ENCODE measurements around the gene EPHA3.

EPHA3 gene

GRCh38 chr3:89411201-89411600, 303.8 kb downstream of the EPHA3 start:
- FAIRE-seq, result no peak

DNA sequence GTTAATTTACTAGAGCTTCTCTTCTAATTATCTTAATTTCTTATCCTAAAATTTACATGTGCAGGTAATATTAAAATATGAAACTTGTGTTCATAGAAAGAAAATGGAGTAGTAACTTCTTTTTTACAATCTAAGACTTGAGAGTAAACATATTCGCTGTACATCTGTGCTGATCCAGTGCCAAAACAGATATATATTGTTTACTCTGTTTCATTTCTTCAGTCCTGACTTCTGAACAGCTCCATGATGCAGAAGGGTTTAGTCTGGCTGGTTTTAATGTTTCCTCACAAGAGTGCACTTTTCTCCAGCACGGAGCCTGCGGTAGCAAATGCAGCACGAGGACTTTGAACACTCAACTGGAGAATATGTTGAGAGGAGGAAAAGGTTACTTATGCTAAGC, 306.8 kb downstream of the EPHA3 start:
- no peak for DNase-seq (ENCODE audit: extremely low spot score, insufficient read length, low read depth)
- no peak for FAIRE-seq

More at GRCh38 chr3:89411201-89411600, 303.8 kb downstream of the EPHA3 start:
- DNase-seq (ENCODE audit: extremely low spot score, insufficient read length, low read depth), result no peak

DNA sequence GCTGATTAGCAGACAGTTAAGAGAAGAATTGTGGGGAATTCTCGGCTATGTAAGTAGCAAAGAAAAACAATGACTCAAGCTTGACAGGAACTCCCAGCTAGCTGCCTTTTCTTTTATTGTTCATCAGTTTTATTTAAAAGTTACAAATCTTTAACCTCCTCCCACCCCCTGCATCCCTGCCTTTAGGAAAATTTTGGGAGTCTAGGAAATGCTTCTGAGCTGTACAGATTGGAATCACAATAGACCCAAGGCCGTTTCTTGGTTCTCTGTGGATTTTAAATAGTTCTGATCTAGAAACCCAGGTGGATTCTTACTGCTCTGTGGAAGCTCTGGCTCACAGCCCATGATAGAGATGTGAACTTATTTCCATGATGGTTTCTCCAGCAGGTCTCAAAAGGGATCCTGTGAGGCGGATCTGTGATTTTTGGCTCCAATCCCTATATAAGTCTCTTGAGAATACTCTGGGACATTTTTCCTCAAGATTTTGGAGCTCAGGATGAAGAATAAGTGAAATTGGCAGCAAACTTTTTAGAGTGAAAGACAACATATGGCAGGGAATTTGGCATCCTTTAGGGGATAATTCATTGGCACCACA, 312.3 kb downstream of the EPHA3 start:
- FAIRE-seq (no peak), DNase-seq (ENCODE audit: extremely low spot score, insufficient read length, low read depth) (no peak)

- no peak for FAIRE-seq
Measured at GRCh38 chr3:89426060-89426459, 318.6 kb downstream of the EPHA3 start.

GRCh38 chr3:89434621-89435380, 327.4 kb downstream of the EPHA3 start:
- DNase-seq (ENCODE audit: extremely low spot score, insufficient read length, low read depth) (no peak), FAIRE-seq (no peak)

More at GRCh38 chr3:89426060-89426459, 318.6 kb downstream of the EPHA3 start:
- DNase-seq (ENCODE audit: extremely low spot score, insufficient read length, low read depth), result no peak

- FAIRE-seq, result no peak
Measured at GRCh38 chr3:89436846-89437245, 329.4 kb downstream of the EPHA3 start.

DNA sequence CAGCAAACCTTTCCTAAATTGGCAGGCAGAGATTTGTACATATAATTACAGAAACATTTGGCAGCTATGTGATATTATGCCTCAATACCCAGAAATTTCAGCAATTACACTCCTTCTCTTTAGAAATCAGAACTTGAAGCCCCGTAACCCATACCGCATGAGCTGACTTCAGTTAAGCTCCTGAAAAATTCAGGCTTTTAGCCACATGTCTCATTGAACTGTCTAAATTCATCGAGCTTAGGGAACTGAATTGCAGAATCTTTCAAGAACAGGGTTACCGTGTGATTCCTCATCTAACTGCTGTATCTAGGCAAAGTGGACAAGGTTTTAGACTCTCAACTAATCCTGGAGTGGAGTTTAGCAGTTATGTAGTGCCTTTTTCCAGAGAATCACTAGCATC, 333.0 kb downstream of the EPHA3 start:
- DNase-seq (ENCODE audit: extremely low spot score, insufficient read length, low read depth) (no peak), FAIRE-seq (no peak)

More at GRCh38 chr3:89436846-89437245, 329.4 kb downstream of the EPHA3 start:
- DNase-seq (ENCODE audit: extremely low spot score, insufficient read length, low read depth), result no peak

DNA sequence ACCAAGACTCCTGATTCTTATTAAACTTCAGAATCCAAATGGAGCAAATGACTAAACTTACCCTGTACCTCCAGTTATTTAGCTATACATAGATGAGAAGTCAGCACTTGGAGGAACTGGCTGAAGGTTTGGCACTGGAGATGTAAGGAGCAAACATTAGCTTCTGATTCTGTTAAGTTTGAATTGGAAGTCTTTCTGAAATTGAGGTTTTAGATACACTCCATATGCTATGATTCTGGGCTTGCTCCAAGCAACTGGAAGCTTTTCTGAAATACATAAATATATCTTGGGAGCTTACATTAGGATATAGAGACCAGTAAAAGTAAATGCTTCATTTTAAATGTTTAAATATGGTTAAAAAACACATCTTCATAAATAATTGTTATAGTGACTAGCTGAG, 333.7 kb downstream of the EPHA3 start:
- FAIRE-seq, result no peak
- no peak for DNase-seq (ENCODE audit: extremely low spot score, insufficient read length, low read depth)

DNA sequence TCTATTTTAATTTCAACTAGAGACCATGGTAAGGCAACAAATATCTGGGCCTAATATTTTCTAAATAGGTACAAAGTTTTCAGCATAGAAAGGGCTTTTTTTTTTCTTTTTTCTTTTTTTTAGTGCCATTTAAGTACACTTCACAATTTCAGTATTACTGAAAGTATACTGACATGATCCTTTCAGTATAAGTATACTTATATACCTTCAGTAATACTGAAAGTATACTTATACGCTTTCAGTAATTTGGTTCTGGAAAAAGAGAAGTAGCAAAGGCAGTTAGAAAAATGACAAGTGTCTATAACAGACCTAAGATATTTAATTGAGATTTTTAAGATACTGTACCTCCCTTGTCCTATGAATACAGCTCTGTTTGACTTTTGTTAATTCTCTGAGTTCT, 339.2 kb downstream of the EPHA3 start:
- DNase-seq (ENCODE audit: extremely low spot score, insufficient read length, low read depth) (no peak), FAIRE-seq (no peak)

GRCh38 chr3:89447243-89447642, 339.8 kb downstream of the EPHA3 start:
- FAIRE-seq (no peak), DNase-seq (ENCODE audit: extremely low spot score, insufficient read length, low read depth) (no peak)

DNA sequence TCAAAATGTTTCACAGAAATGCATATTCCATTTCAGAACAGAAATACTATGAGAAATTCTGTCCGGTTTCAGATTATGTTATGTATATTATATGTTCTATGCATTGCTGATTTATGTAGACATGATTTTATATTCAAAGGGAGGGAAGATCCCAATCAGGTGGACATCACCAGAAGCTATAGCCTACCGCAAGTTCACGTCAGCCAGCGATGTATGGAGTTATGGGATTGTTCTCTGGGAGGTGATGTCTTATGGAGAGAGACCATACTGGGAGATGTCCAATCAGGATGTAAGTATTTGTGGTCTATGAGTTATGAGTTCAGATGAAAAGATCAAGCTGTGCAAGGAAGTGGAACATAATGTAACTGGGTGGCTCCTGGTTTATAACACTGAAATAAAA, 341.7 kb downstream of the EPHA3 start:
- no peak for FAIRE-seq

DNA sequence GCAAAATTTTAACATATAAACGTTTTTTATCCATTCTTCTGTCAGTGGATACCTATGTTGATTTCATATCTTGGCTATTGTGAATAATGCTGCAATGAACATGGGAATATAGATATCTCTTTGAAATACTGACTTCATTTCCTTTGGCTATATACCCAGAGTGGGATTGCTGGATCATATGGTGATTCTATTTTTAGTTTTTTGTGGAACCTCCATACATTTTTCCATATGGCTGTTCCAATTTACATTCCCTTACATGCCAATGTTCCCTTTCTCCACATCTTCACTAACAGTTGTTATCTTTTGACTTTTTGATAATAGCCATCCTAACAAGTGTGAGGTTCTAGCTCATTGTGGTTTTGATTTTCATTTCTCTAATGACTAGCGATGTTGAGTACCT, 344.6 kb downstream of the EPHA3 start:
- FAIRE-seq (no peak), DNase-seq (ENCODE audit: extremely low spot score, insufficient read length, low read depth) (no peak)

More for the DNA sequence above, 341.7 kb downstream of the EPHA3 start:
- DNase-seq (ENCODE audit: extremely low spot score, insufficient read length, low read depth), result no peak

DNA sequence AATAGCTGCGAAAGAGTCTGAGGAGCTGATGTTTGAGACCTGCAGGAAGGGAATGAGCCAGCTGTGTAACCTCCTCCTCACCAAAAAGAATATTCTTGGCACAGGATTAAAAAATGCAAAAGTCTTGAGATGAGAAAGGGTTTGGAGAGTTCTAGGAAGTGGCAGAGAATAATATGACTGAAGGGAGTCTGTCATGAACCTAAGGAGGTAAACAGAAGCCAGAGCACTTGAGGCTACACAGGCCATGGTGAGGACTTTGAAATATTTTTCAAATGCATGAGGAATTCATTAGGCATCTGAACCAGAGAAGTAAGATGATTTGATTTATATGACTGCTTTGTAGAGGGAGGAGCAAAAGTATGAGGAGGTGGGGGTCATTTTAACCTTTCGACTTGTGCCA, 347.8 kb downstream of the EPHA3 start:
- DNase-seq (ENCODE audit: extremely low spot score, insufficient read length, low read depth) (no peak), FAIRE-seq (no peak)

GRCh38 chr3:89467898-89468363, 360.5 kb downstream of the EPHA3 start:
- no peak for DNase-seq (ENCODE audit: extremely low spot score, insufficient read length, low read depth)
- FAIRE-seq, result no peak

DNA sequence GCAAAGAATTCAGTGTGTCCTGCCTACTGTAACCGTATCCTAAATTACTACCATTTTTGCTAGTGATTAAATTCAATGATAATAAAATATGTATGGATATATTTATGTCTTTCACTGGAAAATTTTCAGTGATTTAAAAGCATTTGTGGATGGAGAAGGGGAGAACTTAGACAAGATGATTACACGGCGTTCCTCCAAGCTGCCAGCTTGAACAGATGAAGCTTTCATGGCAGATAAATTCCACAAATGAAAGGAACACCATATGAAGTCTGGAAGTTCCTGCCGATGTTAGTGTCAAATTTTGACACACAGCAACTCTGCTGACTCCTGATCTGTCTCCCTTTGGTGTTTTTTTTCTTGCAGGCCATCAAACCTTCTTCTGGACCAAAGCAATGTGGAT, 364.7 kb downstream of the EPHA3 start:
- FAIRE-seq (no peak), DNase-seq (ENCODE audit: extremely low spot score, insufficient read length, low read depth) (no peak)

GRCh38 chr3:89474333-89475130, 367.1 kb downstream of the EPHA3 start:
- no peak for DNase-seq (ENCODE audit: extremely low spot score, insufficient read length, low read depth)
- FAIRE-seq, result no peak

- DNase-seq (ENCODE audit: extremely low spot score, insufficient read length, low read depth) (no peak), FAIRE-seq (no peak)
Measured at GRCh38 chr3:89488800-89489580, 381.6 kb downstream of the EPHA3 start.

- FAIRE-seq, result no peak
Measured at GRCh38 chr3:89490129-89490528, 382.7 kb downstream of the EPHA3 start.

GRCh38 chr3:89494734-89495133, 387.3 kb downstream of the EPHA3 start:
- DNase-seq (ENCODE audit: extremely low spot score, insufficient read length, low read depth) (no peak), FAIRE-seq (no peak)

More at GRCh38 chr3:89490129-89490528, 382.7 kb downstream of the EPHA3 start:
- no peak for DNase-seq (ENCODE audit: extremely low spot score, insufficient read length, low read depth)

- DNase-seq (ENCODE audit: extremely low spot score, insufficient read length, low read depth) (no peak), FAIRE-seq (no peak)
Measured at GRCh38 chr3:89503891-89504391, 396.5 kb downstream of the EPHA3 start.

Data from GM18507 (cell line).